CD4-positive, alpha-beta T cell treated with Interleukin-17A for 4 hours (primary cell): ENCODE measurements around the gene PRR35.

ENCODE experiments used
- DNase-seq: peaks from one replicate; pipeline ENCODE4 v3.0.0-alpha.2; 2020; ENCODE audit warnings: mixed read lengths

The PRR35 gene

DNA sequence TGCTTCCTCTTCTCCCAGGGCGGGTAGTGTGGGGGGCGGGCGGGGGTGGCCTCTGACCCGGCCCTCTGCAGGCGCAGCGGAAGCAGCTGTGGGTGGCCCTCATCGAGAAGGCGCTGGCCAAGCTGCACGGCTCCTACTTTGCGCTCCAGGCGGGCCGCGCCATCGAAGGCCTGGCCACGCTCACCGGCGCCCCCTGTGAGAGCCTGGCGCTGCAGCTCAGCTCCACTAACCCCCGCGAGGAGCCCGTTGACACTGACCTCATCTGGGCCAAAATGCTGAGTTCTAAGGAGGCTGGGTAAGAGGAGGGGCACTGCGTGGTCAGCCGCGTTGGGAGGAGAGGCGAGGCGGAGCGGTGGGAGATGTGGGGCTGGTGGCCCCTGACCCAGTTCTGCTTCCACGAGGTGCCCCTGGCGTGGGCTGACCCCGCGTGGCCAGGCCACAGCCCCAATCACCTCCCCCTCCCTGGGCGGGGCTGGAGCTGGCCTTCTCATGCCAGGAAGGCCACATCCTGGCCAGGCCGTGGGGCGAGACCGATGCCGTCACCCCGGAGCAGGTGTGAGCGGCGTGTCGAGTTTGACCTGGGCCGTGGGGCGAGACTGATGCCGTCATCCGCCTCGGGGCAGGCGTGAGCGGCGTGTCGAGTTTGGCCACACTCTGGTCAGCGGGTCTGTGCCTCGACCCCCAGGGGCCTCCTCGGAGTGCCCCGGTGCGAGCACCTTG, 10.5 kb upstream of the PRR35 start:
- DNase-seq: no peak

DNA sequence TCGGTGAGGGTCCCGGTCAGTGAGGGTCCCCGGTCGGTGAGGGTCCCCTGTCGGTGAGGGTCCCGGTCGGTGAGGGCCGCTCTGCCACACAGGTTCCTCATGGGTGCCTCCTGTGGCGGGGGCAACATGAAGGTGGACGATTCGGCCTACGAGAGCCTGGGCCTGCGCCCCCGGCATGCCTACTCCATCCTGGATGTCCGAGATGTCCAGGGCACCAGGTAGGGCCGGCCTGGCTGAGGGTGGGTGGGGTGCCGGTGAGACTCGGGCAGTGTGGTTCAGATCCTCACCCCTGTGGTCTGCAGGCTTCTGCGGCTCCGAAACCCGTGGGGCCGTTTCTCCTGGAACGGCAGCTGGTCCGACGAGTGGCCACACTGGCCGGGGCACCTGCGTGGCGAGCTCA, 9.0 kb upstream of the PRR35 start:
- no peak for DNase-seq

DNA sequence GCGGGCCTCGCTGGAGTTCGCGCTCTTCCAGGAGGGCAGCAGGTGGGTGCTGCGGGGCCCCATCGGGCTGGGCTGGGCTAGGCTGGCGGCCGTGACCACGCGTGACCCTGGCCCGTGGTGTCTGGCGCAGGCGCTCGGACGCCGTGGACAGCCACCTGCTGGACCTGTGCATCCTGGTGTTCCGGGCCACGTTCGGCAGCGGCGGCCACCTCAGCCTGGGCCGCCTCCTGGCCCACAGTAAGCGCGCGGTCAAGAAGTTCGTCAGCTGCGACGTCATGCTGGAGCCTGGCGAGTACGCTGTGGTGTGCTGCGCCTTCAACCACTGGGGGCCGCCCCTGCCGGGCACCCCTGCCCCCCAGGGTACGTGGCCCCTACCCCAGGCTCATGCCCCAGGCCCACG, 8.0 kb upstream of the PRR35 start:
- no peak for DNase-seq

DNA sequence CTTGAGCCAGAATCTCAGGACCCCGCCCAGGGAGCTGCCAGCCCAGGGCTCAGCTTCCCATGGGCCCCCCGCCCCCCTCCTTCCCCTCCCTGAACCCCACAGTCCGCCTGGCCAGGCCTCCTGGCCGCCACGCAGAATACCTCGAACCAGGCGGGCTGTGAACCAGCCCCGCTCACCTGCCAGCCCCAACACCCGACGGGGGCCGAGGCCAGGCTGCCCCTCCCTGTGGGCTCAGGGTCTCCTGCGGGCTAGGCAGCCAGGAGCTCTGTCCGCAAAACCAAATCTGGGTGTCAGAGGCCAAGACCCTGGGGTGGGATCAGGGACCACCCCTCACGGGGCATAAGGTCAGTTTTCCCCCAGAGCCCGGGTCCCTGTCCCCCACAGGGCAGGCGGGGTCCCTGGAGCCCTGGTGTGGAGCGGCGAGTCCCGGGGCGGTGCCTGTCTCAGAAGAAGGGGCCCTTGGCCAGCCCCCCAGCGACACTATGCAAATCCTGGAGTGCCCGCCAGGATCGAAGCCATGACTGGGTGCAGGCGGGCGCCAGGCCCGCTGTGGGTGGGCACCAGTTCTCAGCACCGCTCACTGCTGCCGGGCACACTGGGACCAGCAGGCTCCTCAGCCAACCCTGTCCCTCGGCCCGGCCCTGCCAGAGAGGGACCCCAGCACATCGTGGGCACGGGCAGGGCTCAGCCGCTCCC, 6.4 kb upstream of the PRR35 start:
- DNase-seq: no peak

DNA sequence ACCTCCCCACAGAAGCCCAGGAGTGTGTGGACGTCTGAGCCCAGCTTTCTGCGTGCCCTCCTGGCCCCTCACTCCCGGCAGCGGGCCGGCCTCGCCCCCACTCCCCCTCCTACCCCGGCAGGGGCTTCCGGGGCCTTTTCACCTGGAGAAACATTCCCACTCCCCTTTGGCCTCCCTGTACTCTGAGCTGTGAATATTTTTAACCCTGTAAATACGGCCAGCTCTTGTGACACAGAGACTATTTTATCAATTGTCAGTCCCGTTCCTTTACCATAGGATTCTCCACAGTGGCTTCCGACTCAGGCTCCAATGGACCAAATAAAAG, 5.9 kb upstream of the PRR35 start:
- no peak for DNase-seq

DNA sequence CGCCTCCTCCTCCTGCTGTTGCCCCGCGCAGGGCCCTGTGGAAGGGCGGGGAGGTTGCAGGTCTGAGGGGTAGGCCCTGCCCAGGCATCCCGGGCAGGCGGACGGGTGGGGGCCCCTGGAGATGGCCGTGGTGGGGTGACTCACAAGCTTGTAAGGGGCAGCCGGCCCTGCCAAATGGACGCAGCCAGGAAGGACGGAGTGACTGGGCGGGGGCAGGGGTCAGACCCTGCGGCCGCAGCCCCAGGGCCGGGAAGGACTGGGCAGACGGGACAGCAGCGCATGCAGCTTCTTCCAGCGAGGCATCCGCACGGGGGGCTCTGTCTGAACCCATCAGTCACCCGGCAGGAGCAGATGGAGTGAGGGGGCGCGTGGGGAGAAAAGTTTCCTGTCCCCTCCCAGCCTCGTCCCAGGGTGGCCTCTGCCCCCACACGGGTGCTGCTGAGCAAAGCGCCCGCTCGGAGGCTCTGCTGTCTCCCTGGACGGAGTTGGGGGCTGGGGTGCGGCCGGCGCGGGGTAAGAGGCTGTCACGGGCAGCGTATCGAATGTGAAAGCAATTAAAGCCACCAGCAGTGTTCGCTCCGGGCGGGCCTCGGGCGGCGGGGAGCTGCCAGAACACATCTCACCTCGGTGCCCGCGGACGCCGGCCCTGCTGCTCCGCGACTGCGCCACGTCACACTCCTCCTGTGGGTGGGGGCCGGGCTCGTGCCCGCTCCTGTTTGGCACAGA, 5.4 kb upstream of the PRR35 start:
- DNase-seq: no peak

DNA sequence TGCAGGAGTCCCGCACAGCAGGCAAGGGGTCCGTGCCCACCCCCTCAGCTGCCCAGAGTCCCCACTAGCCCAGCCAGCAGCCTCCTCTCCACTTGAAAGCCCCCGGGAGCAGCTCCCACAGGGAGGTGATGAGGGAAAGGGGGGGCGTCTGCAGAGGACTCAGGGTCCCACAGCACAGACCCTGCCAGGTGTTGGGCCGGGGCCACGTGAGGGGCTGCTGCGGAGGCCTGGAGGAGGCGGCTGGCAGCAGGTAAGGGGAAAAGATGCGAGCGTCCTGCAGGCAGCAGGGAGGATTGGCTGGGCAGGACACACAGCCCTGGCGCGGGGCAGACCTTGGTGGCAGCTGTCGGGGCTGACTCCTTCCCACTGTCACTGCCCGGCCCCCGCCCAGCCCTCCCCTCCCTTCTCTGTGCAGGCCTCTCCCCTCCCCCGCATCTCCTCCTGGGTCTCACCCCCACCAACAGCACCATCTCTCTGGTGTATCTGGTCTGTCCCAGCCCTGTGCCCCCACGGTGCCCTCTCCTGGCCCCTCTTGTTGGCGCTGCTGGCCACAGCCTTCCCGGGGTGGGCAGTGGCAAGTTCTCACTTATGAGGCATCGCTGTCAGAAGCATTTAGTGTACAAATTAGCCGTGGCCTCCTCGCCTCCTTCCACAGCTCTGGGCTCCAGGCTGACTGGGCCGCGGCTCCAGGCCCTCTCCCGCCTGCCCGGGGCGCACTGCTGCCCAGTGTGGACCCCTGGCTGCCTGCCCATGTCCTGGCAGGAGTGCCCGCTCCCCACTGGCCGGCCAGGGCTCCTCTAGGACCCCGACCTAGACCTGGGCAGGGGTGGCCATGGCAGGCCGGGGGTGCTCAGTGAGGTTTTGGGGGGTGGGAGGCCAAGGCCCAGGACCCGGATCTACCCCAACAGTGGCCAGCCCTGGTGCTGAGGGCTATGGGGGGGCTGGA, 4.4 kb upstream of the PRR35 start:
- DNase-seq: no peak

DNA sequence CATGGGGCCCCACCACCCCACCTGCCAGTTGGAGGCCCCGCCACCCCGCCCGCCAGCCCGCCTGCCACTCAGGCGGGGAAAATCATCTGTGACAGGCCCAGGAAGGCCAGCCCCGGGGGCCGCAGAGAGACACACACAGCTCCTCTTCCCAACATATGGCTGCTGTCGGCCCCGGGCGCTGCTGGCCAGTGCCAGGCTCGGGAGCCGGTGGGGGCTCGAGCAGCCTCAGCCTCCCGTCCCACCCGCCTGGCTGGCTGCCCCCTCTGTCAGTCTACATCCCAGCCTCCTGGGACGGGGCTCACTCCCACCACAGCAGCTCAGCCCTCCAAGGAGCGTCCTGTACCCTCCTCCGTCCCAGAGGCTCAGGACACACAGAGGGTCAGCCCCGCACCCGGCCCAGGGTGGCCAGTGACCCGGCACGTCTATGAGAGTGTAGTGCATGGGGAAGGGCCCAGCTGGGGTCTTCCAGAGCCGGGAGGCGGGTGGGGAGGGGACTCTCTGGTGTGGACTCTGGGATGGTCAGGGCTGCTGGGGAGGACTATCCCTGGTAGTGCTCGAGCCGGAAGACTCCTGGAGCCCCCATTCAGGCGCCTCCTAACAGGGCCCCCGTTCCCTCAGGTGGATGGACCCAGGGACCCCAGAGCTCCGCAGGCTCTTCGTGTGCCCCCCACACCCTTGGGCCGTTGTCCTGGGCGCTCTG, 3.6 kb upstream of the PRR35 start:
- no peak for DNase-seq

DNA sequence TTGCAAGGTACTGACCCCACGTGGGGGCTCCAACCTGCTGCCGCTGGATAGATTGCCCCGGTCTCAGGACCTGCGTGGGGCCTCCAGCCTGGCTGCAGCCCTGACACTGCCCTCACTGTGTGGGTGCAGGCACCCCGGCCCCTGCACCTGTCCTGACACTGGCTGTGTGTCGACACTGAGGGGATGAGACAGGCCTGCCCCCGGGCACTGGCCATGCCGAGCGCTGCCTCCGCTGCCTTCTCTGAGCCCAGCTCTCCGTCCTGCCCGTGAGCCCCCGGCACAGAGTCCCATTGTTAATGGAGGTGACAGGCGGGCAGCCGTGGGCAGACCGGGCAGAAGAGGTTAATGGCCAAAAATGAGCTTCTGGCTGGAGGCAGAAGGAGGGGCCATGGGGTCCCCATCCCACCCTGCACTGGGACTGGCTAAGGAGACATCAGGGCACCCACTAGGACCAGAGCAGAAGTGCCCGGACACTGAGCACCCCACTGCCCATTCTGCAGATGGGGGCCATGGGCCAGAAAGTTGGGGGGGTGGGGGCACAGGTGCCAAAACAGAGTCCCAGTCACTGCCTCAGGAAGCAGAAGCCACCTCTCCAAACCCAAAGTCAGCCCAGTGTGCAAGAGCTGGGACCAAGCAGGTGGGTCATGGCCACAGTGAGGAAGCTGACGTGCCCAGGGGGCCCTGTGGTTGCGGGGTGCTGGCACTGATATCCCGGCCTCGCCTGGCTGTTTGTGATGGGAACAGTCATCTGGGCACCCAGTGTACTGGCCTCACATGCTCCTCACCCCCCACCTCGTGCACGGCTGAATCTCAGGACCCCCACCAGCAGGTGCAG, 2.5 kb upstream of the PRR35 start:
- no peak for DNase-seq

DNA sequence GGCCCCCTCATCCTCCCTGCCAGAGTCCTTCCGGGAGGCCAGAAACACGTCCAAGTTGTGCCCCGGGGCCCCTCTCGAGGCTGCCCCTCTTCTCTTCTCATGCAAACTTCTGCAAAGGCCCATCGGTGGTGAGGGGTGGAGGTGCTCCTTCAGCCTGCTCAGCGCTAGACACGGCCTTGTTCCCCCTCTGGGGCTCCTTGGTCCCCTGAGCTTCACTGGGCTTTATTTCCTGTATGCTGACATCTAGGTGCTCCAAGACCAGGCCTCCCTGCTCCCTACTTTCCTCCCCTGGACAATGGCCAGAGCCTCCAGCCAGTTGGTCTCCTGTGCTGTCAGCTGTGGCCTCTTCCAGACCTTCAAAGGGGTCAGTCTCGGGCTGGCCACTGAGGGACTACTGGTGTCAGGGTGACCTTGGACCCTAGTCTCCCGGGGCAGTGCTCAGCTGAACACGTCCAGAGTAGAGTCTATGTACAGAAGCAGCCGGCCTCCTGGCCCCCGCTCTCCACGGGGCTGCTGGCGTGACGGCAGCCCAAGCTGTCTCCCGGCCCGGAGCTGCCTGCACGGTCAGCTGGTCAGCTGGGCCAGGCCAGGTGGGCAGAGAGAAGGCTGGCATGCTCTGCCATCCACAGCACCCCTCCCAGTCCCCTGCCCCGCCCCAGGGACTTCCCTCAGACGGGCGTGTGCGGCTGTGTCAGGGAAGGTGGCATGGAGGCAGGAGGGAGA, 1.7 kb upstream of the PRR35 start:
- DNase-seq: no peak

DNA sequence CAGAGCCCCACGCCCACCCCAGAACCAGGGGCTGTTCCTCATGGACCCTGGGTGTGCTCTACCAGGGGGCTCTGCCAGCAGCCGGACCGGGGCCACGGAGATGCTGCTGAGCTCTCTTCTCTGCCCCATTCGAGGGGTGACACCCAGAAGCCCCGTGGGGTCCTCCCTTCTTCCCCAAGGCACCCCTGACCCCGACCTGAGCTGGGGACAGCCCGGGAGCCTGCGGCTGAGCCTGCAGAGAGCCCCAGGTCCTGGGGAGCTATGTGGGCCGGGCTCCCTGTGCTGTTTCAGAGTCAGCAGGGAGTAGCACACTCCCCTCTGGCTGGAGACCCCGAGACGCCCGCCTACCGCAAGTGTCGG, 1.2 kb upstream of the PRR35 start:
- DNase-seq: no peak

DNA sequence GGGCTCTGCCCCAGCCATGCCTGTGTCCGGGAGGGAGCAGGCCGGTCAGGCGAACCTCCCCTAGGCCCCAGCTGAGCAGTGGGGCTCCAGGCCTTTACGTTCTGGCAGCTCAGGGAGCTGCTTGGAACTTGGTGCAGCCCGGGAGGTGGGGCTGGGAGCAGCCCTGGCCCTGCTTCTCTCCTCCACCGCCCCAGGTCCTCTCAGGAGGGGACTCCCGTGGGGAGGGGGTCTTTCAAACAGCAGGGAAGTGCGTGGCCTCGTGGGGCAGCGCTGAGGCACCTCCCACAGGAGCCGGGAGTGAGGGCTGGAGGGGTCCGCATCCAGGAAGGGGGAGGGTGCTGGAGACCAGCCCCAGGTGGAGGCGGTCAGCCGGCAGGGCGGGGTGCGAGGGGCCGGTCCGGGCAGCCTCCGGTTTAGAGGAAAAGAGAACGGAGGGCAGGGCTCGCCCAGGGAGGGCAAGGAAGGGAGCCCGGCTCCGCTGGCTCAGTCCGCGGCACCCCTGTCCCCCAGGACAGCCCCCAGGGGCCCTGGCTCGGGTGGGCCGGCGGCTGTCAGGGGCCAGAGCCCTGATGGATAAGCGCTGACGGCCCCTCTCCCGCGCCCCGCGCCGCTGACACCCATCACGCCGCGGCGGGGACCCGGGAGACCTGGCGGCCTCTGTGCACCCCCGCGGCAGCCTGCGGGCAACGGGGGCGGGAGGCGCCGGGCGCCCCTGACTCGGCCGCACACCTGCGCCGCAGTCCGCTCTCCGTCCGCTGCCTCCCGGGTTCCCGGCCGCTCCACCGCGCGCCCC, 587 bp upstream of the PRR35 start:
- no peak for DNase-seq

DNA sequence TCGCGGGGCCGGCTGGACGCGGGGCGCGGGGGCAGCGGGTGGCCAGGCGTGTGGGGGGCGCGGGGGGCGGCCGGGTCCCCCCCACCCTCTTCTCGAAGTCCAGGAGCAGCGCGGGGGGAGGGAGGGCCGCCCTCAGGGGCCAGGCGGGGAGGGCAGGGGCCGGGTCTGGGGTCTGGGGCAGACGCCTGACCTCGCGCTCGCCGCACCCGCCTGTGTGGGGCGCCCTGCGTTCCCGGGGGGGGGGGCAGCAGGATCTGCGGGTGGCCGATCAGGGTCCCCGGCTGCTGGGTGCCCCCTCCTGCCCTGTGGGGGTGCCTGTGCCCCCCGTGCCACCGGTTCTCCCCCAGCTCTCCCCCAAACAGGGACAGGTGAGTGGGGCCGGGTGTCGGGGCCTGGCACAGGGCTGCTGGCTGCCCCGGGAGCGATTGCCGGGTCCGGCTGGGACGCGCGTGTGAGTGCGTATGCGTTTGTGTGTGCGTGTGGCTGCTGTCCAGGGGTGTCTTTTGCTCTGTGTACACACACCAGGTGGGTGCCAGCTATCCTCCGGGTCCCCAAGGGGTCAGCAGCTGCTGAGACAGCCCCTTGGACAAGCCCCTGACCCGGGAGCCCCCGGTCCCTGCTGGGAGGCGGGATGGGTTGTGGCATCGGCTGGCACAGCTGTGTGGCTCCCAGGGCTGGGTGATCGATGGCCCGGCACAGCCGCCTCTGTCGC, 663 bp downstream of the PRR35 start:
- DNase-seq: no peak

DNA sequence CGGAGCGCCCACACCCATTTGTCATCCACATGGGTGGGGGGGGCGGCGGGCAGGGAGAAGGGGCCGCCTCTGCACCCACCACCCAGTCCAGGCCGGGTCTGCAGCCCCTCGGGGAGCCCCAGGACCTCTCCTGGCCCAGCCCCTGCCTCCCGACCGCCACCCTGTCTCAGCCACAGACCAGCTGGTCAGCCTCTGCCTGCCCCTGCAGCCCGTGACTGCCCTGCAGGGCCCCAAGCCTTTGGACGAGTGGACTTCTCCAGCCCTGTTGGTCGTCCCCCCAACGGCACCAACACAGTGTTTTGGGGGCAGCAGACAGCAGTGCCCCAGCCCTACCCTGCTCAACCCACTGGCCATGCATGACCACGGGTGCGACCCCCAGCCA, 1.2 kb downstream of the PRR35 start:
- no peak for DNase-seq

DNA sequence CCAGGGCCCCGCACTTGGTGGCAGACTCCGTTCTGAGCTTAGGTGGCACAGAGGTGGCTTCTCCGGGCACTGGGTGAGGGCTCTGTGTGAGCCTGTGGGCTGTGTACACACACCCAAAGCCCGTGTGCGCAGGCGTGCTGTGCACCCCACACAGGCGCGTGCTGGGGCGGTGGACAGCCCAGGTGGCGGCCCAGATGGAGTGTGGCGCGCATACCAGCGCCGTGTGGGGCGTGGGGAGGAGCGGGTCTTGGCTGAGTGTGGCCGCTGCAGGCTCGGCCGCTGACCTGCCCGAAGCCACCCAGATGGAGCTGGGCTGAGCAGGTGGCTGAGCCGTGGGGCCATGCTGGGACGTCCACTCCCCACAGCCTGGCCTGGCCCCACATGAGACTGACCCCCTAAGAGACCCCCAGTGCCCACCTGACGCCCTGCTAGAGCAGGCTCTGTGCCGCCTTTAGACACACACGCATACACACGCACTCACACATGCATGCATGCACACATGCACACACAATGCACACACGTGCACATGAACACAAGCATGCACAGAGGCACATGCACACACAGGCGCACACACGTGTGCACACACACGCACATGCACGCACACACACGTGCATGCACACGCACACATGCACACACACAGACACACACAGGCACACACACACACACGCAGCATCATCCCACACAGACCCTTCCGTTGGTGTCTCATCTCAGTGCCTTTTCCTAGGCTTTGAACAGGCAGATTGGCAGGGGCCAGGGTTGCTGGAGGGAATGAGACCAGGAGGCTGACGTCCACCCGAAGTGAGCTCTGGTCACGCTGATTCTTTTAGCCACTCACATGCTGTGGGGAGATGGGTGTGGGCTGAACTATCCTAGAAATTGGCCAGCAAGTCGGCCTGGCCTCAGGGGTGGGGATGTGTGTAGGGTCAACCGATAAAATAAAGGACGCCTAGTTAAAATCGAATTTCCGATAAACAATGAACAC, 2.1 kb downstream of the PRR35 start:
- DNase-seq: no peak

DNA sequence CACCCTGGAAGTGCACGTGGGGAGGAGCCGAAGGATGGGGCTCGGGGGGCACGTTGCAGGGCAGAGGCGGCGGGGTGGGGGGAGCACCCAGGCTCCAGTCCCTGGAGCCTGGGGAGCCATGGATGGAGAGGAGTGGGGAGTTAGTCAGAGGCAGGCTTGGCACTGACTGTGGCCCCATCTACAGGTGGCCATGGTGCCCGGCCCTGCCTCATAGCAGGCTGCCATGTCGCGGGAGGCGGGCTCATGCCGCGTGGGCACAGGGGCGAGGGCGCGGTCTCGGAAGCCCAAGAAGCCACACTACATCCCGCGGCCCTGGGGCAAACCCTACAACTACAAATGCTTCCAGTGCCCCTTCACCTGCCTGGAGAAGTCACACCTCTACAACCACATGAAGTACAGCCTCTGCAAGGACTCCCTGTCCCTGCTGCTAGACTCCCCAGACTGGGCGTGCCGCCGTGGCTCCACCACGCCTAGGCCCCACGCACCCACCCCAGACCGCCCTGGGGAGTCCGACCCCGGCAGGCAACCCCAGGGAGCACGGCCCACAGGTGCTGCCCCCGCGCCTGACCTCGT, 3.0 kb downstream of the PRR35 start:
- DNase-seq: no peak

DNA sequence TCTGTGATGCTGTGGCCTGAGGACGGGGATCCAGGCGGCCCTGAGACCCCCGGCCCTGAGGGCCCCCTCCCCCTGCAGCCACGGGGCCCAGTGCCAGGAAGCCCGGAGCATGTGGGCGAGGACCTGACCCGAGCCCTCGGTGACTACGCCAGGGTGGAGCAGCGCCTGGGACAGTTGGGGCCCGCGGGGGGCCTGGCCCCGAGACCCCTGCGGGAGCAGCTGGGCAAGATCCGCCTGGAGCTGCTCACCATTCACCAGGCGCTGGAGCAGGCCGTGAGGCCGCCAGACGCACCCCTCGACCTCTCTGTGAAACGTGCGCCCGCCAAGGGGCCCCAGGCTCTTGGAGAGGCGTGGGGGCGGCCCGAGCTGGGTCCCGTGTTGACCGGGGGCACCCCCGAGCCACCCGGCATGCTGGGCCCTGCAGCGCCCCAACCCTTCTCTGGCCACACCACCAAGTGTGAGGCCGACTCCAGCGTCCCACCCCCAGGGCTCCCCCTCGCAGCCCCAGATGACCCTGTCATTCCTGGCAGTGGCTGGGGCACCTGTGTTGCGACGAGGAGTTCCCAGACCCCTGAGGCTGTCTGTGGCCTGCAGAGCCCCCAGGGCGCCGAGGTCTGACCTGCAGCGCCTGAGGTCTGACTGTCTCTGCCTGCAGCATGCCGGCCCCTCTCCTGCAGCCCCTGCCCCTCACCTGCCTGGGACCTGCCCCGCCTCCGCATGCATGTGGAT, 4.7 kb downstream of the PRR35 start:
- DNase-seq: no peak
